Uterus (tissue), 2 donors: ENCODE measurements around the gene APOL1.

Experiments used
- POLR2A ChIP-seq, 2 donors: fragments of 450-650 bp; IDR thresholded peaks; one replicate each; pipeline ENCODE4 v1.6.1; 2016; ENCODE audit warnings: antibody characterized with exemption in 2 of 2, mild to moderate bottlenecking in 1 of 2, moderate library complexity in 1 of 2
- TF ChIP-seq, protein P1 (sequence below), 4 experiments: fragments of 200-600 bp in 2 of 4; fragments of 450-650 bp in 2 of 4; sonication (generic) in 2 of 4; IDR thresholded peaks; one replicate each; pipeline ENCODE4 v1.5.1; 2016 to 2019; ENCODE audit warnings: antibody characterized with exemption in 4 of 4, mild to moderate bottlenecking in 2 of 4, moderate library complexity in 1 of 4

DNA sequence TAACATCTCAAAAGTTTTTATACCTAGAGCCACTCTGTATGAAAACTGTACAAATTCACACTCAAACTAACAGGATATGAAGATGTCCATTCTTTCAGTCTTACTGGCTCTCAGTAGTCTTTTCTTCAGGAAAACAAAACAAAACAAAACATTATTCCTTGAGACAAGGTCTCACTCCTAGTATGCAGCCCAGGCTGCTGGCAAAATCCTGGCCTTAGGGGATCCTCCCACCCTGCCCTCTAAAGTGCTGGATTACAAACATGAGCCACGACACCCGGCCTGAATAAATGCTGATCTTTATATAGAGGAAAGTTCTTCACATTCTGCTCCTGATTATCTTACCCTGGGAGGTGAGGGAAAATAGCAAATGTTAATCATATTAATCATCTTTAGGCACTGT, 18.7 kb upstream of the APOL1 start:
- TF ChIP-seq, protein P1, sequence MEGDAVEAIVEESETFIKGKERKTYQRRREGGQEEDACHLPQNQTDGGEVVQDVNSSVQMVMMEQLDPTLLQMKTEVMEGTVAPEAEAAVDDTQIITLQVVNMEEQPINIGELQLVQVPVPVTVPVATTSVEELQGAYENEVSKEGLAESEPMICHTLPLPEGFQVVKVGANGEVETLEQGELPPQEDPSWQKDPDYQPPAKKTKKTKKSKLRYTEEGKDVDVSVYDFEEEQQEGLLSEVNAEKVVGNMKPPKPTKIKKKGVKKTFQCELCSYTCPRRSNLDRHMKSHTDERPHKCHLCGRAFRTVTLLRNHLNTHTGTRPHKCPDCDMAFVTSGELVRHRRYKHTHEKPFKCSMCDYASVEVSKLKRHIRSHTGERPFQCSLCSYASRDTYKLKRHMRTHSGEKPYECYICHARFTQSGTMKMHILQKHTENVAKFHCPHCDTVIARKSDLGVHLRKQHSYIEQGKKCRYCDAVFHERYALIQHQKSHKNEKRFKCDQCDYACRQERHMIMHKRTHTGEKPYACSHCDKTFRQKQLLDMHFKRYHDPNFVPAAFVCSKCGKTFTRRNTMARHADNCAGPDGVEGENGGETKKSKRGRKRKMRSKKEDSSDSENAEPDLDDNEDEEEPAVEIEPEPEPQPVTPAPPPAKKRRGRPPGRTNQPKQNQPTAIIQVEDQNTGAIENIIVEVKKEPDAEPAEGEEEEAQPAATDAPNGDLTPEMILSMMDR (IDR thresholded peaks at IDR 0.05), result no peak
- no peak for TF ChIP-seq POLR2A (IDR thresholded peaks at IDR 0.05)
